ENCODE results near the gene UBAC2.

DNA sequence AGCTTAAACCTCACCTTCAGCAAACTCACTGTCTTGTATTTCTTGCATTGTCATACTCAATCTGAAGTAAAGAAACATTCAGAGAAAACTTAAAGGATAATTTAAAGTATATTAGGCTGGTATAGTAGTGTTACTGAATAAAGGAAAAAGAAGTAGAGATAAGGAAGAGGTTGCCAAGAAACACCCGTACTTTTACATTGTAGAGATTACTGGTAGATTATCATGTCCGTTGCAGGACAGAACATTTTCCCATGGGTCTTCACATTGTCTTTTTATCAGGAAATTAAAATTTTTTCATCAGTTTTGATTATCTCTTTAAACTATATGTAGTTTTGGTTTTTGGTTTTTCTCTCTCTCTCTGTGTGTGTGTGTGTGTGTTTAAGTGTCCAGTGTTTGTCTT, 126.5 kb downstream of the UBAC2 start:
- TF ChIP-seq POLR2AphosphoS5 (IDR thresholded peaks at IDR 0.05; ENCODE audit: low read depth, low read length) = no peak
- TF ChIP-seq POLR2A (IDR thresholded peaks at IDR 0.05; ENCODE audit: low read depth, low read length) = no peak
- TF ChIP-seq TAF1 (IDR thresholded peaks at IDR 0.05; ENCODE audit: borderline replicate concordance, low read depth, low read length) = no peak
